GM19351 (cell line): ENCODE data around the gene TIMM13.
A peak's percentile ranks its signal among the peaks of the same experiment; 100 is the strongest.
"Not testable (repeated sequence)": the region's sequence is repeated elsewhere in the genome, so short reads cannot be mapped to it uniquely, and the experiment has no call there.

Experiments used
- ATAC-seq: cut with Tn5 transposase; IDR thresholded peaks from one replicate; pipeline ENCODE4 v1.9.1; 2021; ENCODE audit warnings: mild to moderate bottlenecking, moderate library complexity; ENCODE audit not compliant: unreplicated experiment

Gene TIMM13

DNA sequence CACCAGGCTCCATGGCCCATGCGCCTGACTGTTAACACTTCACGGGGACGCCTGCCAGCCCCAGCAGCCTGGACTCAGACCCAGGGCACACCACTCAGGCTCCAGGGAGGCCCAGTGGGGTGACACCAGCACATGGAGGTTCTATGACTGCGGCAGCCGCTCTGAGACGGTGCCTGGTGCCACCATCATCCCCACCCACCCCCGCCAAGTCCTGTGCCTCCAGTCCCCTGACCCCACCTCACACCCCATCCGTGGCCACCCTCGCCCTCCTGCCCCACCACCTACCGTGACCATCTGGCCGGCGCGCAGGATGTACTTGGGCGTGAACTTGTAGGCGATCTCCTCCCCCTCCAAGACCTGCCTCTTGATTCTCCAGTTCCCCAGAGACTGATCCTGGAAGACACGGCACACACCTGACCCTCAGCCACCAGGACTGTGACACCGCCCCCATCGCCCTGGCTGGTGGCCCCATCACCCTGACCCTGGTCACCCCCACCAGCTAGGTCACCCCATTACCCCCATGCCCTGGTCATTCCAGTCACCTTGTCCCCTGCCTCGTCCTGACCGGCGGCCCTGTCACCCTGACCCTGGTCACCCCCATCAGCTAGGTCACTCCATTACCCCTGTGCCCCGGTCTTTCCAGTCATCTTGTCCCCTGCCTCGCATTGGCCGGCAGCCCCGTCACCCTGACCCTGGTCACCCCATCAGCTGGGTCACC is 4.9 kb upstream of the TIMM13 start:
- ATAC-seq = no peak

DNA sequence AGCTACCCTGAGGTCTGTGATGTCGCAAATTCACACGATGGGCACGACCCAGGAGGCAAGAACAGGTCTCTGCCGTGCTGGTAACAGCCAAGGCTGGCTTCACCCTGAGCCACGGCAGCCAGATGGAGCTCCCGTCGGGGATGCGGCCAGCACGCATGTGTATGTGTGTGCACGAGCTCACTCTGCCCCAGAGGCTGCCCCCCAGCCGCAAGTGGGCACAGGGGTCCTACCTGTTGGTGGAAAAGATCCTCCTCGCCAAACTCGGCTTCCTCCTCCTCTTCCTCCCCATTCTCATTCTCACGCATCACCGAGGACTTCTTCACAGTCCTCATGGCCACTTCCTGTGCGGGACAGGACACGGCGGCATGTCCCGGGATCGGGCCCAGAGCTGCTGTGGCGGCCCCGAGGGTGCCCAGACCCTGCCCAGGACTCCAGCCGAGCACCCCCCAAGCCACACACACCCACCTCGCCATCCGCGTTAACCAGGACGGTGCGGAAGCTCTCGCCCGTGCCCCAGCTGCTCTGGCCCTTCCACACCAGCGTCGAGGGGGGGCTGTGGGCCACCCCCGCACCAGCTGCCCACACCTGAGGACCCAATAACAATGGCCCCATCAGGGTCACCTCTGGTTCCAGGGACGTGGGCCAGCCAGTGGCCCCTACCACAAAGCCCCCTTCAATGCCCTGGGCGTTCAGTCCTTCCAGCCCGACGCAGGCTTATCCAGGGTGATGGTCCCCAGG is 4.1 kb upstream of the TIMM13 start:
- no peak for ATAC-seq

DNA sequence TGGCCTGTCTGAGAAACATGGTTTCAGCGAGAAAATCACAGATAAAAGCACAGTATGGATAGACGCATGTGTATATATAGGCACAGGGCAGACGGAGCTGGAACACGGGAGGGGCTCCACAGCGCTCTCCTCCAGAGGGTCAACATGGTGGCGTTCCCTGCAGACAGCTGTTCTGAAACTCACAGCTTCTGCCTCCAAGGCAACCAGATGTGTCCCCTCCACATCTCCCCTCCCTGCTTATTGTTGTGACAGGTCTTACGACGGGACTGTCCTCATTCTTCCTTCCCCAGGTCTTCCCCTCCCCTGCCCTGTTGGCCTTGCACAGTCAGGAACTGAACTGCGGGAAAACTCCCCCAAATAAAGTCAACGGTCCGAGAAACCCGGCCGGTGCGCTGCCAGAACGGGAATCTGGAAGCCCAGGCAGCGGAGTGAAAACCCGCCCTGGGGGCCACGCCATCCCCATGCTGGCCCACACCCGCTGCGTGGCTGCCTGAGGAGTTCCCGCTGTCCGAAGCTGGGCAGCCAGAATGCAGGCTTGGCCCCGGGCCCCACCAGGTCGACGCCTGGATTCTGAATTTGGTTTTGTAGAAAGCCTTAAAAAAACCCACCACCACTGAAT is 2.6 kb upstream of the TIMM13 start:
- no peak for ATAC-seq

DNA sequence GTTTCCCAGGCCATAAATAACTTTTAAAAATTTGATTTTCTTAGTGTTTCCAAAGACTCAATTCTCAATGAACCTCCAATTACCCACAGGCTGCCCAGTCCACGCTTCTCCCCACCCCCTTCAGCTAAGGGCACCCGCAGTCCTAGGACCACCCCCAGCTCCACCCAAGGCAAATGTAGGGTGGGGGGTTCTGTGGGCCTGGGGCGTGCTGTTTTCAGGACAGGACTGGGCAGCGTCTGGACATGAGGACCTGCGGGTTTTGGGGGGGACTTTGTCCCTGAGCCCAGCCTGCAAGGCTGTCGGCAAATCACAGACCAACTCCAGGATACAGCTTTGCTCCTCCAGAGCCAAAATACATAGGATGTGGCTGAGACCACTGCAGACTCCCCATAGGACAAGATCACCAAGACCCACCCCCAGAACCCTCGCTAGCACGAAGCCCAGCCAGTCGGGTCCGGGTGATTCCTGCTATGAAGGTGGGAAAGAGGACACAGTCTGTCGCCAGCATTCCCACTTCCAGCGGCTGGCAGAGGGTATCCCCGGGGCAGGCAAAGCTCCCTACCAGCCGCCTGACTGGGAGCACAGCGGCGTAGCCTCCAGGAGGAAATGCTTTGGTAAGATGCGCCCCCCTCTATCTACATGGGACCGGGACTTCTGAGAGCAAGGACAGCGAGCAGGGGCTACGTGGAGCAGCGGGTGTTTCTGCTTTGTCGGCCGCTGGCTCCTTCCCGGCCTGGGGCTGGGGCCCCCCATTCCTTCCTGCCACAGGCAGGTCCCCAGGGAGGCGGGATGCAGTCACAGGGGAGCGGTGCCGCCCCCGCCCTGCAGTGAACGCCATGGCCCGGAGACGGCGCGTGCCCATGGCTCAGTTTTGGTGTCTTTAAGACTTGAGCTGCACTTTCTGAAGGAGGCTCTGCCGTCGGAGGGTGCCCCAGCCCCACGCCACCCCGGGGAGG is 1.6 kb upstream of the TIMM13 start:
- no peak for ATAC-seq

DNA sequence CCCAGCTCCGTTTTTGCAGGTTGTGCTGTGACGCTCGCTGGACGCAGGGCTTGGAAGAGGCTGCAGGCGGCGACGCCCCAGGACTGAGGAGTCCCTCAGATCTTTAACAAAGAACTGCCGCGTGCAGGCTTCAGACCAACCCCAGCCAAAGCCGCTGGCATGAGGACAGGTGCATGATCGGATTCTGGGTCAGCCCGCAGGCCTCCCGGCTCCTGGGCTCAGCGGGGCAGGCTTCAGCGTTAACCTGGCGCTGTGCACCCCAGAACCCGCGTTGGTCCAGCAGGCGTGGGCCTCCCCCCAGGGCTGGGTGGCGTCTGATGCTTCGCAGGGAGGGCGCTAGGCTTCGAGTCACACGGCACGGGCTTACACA is 920 bp upstream of the TIMM13 start:
- no peak for ATAC-seq

DNA sequence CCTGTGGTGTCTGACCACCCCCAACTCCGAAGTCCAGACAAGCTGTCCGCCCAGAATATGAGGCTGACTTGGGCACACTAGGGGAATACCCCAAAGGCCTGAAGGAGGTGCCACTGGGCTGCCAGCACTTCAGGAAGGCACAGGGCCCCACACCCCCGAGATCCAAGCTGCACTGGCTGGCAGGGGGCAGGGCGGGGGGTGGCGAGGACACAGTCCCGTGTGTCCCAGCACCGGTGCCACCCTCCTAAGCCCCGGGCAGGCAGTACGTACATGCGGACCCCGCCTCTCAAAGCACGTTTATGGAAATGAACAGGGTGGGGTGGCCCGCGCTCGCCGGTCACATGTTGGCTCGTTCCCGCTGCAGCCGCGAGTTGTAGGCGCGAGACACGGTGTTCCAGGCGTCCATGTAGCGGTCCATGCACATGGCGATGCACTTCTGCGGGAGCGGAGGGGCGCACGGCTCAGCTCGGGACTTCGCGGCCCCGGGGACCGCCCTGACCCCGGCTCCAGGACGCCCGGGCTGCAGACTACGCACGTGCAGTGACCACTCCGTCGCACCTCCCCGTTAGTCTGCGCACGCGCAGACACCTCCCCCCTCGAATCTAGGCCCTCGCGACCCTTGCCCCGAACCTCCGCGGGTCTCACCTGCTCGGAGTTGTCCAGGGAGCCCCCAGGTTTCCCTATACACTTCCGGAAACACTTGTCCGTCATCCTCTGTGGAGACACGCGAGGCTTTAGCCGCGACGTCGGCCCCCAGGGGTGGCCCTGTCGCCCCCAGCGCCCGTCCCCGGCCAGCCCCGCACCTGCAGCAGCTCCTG is 566 bp downstream of the TIMM13 start:
- ATAC-seq = peak; percentile 16

DNA sequence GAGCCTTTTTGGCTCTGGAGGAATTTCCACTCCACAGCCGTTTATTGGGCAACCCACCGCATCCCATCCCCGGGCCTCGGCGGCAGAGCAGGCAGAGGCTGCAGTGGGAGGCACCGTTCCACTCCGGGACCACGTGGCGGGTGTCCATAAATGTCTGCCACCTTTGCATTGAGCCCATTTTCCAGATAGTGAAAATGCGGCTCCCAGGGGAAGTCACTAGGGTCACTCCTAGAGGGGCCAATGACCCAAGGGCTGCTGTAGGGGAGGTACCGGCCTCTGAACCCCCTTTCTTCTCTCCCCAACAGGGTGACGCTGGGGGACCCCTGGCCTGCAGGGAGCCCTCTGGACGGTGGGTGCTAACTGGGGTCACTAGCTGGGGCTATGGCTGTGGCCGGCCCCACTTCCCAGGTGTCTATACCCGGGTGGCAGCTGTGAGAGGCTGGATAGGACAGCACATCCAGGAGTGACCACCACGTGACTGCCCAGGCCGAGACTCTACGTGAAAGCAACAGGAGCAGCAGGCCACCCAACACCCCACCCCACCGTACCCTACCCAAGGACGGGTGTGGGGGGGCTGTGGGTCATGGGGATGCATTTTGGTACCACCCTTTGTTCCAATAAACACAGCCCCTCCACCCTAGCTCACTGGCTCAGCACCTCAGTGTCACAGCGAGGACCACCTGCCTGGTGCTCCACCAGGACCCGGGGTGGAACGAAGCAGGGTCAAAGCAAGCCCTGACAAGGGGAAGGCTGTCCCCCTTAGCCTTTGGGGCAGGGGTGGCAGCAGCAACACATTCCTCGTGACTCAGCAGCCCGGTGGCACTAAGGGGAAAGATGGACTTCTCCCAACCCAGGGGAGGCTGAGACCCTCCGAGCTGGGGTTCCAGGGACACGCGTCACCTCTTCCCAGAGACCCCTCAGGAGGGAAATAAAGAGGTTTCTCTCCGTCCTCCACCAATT is 1.5 kb downstream of the TIMM13 start:
- ATAC-seq = no peak

DNA sequence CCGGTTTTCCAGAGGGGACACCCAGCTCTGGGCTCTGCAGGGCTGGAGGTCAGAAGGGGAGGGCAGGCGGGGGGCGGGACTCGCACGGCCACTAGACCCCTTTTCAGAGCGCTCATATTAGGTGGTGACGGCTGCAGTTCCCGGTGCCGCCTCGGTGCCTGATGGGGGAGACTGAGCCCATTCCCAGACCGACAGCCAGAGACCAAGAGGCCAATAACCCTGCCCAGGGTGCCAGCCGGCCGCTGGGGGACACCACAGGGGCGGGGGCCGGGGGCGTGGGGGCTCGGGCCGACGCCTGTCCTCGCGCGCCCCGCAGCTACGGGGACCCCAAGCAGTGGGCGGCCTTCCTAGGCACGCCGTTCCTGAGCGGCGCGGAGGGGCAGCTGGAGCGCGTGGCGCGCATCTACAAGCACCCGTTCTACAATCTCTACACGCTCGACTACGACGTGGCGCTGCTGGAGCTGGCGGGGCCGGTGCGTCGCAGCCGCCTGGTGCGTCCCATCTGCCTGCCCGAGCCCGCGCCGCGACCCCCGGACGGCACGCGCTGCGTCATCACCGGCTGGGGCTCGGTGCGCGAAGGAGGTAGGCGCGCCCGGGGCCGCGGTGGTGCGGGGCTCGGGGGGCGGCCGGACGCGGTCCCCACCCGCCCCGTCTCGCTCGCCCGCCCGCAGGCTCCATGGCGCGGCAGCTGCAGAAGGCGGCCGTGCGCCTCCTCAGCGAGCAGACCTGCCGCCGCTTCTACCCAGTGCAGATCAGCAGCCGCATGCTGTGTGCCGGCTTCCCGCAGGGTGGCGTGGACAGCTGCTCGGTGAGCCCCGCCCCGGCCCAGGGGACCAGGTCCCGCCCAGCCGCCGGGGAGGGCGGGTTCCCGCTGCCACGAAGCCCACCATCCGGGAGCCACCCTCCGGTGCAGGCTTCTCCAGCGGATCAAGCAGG is 2.4 kb downstream of the TIMM13 start:
- ATAC-seq = no peak

DNA sequence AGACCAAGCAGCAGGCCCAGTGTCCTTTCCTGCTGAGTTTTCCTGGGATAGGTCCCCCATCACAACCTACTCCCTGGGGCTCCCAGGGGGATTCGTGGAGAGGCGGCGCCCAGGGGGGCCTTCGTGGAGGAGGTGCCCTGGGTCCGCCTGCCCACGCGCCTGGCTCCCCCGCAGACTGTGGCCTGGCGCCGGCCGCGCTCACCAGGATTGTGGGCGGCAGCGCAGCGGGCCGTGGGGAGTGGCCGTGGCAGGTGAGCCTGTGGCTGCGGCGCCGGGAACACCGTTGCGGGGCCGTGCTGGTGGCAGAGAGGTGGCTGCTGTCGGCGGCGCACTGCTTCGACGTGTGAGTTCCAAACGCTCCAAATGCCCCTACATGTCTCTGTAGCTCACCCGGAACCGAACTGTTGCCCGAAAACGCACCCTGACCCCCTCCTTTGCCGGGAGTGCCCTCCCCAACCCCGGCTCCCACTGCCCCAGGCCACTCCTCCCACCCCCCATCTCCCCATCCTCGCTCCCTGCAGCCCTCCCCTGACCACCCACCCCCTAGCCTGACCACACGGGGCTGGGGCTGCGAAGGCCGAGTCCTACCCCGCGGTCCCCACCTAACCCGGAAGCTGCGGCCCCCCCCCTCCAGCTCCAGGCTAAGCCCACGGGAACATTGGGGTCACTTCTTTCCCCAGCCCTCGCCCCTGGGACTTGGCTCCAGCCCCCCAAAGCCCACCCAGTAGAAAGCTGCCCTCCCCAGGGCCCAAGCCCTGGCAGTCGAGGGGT is 3.3 kb downstream of the TIMM13 start:
- ATAC-seq = no peak

DNA sequence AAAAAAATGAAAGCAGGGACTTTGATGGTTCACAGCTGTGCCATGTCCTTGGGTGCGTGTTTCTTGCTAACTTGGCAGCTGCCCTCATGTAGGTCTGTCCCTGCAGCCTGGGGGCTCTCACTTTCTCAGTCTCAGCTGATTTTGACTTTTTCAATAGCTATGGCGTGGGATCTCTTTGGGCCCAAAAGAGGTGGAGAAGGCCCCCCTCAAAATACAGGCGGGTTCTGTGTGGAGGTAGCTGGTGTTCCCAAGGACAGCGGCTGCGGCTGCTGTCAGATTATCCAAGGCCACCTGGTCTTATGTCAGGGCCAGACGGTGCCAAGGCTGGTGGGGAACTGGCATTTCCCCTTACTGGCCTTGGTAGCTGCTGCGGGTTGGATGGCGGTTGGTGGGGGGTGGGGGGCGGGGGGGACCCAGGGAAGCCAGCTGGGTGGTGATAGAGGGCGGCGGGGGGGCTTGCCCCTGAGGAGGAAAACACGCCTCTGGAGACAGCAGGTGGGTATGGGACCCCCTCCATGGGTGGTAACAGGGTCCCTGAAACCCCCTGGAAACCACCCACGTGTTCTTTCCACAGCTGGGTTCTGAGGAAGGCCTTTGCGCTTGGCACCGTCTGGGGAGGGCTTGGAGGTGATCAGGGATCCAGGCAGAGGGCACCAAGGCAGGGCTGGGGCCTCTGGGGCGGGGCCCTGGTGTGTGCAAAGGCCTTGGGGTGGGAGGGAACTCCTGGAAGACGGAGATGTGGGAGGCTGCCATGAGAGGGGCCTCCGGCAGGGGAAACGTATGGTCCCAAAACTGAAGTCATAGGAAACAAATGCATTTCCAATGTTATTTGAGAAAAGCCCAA is 4.1 kb downstream of the TIMM13 start:
- ATAC-seq = no peak

DNA sequence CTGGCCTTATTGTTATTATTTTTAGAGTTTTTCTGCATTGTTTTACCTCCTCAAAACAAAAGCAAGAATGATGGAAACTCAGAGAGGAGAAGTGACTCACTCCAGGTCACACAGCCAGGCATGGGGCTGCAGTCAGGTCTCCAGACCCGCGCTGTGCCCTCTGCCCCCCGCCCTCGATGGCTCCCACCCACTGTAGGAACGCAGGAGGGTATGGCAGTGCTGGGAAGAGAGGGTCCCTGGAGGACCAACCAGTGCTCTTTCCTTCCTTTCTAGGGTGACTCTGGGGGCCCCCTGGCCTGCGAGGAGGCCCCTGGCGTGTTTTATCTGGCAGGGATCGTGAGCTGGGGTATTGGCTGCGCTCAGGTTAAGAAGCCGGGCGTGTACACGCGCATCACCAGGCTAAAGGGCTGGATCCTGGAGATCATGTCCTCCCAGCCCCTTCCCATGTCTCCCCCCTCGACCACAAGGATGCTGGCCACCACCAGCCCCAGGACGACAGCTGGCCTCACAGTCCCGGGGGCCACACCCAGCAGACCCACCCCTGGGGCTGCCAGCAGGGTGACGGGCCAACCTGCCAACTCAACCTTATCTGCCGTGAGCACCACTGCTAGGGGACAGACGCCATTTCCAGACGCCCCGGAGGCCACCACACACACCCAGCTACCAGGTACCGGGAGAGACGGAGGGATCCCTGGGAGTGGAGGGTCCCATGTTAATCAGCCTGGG is 5.6 kb downstream of the TIMM13 start:
- no peak for ATAC-seq

DNA sequence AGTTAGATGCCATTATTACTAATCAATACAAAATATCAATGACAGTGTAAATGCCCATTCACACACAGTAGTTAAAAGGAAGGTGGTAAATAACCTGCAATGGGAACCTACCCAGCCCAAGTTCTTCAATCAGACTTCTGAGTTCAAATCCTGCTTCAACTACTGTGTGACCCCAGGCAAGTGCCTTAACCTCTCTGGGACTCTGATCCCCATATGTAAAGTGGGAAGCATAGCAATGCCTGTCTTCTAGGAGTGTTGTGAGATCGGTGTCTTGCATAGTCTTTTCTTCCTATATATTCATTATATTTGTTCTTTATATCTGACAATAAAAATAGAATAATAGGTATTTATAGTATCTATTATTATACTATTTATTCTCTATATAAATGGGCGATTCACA is 6.9 kb downstream of the TIMM13 start:
- no peak for ATAC-seq

DNA sequence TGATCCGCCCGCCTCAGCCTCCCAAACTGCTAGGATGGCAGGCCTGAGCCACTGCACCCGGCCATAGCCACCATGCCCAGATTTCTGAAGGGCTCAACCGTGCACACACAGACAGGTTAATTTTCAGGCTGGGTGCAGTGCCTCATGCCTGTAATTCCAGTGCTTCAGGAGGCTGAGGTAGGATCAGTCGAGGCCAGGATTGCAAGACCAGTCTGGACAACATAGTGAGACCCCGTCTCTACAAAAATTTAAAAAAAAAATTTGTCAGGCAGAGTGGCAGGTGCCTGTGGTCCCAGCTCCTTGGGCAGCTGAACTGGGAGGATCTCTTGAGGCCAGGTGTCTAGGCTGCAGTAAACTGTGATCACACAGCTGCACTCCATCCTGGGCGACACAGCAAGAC is 7.6 kb downstream of the TIMM13 start:
- ATAC-seq = no peak

DNA sequence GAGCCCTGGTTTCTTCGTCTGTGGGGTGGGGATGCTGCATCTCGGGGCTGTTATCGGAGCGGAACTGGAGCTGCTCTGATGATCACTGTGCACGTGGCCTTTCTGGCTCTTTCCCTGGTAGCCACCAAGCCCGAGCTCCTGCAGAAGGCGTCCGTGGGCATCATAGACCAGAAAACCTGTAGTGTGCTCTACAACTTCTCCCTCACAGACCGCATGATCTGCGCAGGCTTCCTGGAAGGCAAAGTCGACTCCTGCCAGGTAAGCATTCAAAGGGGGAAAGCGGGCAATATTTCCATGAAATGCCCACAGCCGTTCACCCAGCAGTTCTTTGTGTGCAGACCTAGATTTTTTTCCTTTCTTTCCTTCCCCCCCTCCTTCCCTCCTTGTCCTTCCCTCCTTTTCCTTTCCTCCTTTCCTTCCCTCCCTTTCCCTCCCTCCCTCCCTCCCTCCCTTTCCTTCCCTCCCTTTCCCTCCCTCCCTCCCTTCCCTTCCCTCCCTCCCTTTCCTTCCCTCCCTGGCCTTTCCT is 9.4 kb downstream of the TIMM13 start:
- ATAC-seq = no peak

DNA sequence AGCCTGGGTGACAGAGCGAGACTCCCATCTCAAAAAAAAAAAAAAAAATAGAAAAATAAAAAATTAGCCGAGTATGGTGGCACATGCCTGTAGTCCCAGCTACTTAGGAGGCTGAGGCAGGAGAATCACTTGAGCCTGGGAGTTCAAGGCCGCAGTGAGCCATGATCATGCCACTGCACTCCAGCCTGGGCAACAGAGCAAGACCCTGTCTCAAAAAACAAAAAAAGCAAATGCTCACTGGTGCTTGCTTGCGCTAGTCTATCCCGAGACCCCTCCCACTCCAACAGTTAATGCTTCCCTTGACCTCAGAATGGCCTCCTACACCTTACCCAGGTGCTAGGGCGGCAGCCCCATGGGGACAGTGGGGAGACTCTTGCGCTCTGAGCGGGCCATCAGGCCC is 9.9 kb downstream of the TIMM13 start:
- ATAC-seq = not testable (repeated sequence)
